HG03135 (cell line): ENCODE measurements around the gene POTEI.
"Not testable (repeated sequence)": the region's sequence is repeated elsewhere in the genome, so short reads cannot be mapped to it uniquely, and the experiment has no call there.

Experiments
- ATAC-seq: cut with Tn5 transposase; IDR thresholded peaks from one replicate; pipeline ENCODE4 v1.9.1; 2021; ENCODE audit warnings: mild to moderate bottlenecking, moderate library complexity; ENCODE audit not compliant: unreplicated experiment

Gene POTEI

DNA sequence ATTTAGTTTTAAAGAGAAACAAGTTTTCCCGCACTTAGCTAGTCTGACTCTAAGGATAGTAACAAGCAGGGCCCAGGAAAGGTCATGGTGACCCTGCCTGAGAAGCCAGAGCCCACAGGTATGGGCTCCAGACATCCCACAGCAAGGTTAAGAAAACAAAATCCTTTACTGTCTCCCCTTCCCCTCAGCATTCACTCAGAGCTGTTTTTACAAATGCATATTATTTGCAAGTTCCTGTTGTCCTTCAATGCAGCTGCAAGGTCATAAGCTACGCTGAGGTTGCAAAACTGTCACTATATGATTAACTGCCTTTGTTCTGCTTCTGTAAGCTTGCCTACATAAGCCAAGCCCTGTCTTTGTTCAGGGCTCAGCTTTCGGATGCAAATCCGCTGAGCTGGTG is 18.1 kb downstream of the POTEI start:
- not testable (repeated sequence) for ATAC-seq

DNA sequence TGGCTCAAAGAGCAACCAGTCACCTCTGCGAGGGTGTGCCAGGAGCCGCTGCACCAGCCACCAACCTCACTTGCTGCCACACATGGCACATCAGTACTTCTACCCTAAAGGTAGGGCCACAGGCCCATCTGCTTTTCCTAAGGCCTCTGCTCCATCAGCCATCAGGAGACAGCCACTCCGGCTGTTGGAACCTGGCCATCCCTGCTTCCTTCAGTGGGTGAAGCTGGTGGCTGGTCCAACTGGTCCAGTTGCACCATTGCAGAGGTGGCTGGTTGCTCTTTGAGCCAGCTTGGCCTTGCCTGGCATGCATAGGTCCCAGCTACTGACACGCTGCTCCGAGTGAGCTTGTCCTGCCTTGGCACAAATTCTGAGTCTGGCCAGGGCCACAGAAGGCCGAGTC is 53.7 kb downstream of the POTEI start:
- not testable (repeated sequence) for ATAC-seq

DNA sequence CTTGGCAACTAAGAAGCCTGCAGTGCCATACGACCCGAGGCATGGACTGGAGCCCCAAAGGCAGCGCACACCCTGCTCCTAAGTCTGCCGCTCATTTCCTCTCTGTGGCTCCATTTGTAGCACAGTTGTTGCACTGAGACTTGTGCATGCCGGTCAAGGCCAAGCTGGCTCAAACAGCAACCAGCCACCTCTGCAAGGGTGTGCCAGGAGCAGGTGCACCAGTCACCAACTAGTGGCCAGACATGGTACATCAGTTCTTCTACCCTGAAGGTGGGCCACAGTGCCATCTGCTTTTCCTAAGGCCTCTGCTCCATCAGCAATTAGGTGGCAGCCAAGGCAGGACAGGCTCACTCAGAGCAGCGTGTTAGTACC is 54.4 kb downstream of the POTEI start:
- not testable (repeated sequence) for ATAC-seq

DNA sequence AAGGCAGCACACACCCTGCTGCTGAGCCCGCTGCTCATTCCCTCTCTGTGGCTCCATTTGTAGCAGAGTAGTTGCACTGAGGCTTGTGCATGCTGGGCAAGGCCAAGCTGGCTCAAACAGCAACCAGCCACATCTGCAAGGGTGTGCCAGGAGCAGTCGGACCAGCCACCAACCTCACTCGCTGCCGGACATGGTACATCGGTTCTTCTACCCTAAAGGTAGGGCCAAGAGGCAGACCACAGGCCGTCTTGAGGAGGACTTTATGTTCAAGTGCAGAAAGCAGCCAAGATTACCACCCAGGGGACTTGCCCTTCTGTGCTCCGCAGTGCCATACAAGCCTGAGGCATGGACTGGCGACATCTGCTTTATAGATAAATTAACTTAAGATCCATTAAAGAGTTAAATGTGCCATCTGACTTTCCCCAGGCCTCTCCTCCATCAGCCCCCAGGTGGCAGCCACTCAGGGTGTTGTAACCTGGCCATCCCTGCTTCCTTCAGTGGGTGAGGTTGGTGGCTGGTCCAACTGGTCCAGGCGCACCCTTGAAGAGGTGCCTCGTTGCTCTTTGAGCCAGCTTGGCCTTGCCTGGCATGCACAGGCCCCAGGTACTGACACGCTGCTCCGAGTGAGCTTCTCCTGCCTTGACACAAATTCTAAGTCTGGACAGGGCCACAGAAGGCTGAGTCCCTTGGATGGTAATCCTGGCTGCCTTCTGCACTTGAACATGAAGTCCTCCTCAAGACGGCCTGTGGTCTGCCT is 55.0 kb downstream of the POTEI start:
- ATAC-seq = not testable (repeated sequence)

DNA sequence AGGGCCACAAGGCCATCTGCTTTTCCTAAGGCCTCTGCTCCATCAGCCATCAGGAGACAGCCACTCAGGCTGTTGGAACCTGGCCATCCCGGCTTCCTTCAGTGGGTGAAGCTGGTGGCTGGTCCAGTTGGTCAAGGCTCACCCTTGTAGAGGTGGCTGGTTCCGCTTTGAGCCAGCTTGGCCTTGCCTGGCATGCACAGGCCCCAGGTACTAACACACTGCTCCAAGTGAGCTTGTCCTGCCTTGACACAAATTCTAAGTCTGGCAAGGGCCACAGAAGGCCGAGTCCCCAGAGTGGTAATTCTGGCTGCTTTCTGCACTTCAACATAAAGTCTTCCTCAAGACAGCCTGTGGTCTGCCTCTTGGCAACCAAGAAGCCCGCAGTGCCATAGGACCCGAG is 56.2 kb downstream of the POTEI start:
- ATAC-seq = not testable (repeated sequence)

- ATAC-seq = not testable (repeated sequence)
These were observed 57.3 kb downstream of the POTEI start for GRCh38 chr2:130451823-130452222.

DNA sequence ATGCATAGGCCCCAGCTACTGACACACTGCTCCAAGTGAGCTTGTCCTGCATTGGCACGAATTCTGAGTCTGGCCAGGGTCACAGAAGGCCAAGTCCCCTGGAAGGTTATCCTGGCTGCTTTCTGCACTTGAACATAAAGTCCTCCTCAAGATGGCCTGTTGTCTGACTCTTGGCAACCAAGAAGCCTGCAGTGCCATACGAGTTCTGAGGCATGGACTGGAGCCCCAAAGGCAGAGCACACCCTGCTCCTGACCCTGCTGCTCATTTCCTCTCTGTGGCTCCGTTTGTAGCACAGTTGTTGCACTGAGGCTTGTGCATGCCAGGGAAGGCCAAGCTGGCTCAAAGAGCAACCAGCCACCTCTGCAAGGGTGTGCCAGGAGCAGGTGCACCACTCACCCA is 57.9 kb downstream of the POTEI start:
- not testable (repeated sequence) for ATAC-seq

GRCh38 chr2:130450366-130450765 is 58.8 kb downstream of the POTEI start:
- not testable (repeated sequence) for ATAC-seq

DNA sequence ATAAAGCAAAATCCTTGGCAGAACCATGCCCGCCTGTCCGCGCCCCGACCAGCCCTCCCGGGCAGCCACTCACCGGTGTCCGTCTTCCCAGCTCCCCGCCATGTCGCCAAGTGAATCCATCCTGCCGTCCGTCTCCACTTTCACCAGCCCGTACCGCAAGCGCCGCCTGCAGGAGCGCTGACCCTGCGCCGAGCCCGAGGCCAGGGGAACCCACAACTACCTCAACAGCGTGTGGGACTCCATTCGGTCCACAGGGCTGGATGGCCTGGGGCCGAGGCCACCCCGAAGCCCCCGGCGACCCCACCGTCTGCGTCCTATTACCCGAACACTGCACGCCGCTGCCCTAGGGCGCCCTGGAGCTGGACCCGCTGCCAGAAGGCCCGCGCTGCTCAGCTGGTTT is 81.5 kb downstream of the POTEI start:
- ATAC-seq = not testable (repeated sequence)

GRCh38 chr2:130418845-130419244 is 90.3 kb downstream of the POTEI start:
- not testable (repeated sequence) for ATAC-seq

GRCh38 chr2:130416693-130417092 is 92.4 kb downstream of the POTEI start:
- ATAC-seq = not testable (repeated sequence)
